ENCODE measurements around the gene DHX34.

The DHX34 gene

GRCh38 chr19:47374876-47375693 is 26.0 kb downstream of the DHX34 start:
- Histone ChIP-seq H3K27me3 (ENCODE audit: insufficient read depth, low read depth, severe bottlenecking) (no peaks in the 10 kb centered on the region), H3K36me3 (peaks cover 91% of the 10 kb centered on the region), H3K4me3 (ENCODE audit: low read depth, low read length) (no peak overlapping the region), H3K9me3 (ENCODE audit: severe bottlenecking) (no peaks in the 10 kb centered on the region), H3K27ac (no peak overlapping the region)
- no peak for DNase-seq
- TF ChIP-seq, protein P1, sequence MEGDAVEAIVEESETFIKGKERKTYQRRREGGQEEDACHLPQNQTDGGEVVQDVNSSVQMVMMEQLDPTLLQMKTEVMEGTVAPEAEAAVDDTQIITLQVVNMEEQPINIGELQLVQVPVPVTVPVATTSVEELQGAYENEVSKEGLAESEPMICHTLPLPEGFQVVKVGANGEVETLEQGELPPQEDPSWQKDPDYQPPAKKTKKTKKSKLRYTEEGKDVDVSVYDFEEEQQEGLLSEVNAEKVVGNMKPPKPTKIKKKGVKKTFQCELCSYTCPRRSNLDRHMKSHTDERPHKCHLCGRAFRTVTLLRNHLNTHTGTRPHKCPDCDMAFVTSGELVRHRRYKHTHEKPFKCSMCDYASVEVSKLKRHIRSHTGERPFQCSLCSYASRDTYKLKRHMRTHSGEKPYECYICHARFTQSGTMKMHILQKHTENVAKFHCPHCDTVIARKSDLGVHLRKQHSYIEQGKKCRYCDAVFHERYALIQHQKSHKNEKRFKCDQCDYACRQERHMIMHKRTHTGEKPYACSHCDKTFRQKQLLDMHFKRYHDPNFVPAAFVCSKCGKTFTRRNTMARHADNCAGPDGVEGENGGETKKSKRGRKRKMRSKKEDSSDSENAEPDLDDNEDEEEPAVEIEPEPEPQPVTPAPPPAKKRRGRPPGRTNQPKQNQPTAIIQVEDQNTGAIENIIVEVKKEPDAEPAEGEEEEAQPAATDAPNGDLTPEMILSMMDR (IDR thresholded peaks at IDR 0.05; ENCODE audit: low read depth, low read length) = no peak

DNA sequence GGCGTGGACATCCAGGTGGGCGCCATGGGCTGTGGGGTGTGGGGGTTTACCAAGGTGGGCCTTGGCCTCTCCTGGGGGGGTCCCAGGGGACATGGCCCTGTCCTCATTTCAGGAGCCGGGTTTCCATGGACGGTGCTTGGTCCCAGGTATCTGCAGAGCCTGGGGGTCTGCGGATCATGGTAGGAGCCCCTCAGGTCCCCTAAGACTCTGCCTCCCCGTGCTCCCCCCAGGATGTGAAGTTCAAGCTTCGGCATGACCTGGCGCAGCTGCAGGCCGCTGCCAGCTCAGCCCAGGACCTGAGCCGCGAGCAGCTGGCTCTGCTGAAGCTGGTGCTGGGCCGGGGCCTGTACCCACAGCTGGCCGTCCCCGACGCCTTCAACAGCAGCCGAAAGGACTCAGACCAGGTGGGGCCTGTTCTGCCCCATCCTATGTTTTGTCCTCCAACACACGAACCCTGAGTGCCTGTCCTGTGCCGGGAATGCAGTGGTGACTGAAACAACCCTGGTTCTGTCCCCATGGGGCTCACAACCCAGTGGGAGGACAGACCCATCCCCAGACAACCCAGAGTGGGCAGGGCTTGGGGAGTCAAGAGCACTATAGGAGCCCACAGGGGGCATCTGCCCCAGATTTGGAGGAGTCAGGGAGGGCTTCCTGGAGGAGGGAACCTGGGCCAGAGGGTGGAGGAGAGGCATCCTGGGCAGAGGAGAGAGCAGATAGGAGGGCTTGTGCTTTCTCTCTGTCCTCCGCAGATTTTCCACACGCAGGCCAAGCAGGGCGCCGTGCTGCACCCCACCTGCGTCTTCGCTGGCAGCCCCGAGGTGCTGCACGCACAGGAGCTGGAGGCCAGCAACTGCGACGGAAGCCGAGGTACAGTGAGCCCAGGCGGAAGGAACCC is 26.8 kb downstream of the DHX34 start:
- no peaks in the 10 kb centered on the region for H3K9me3 ChIP-seq (ENCODE audit: severe bottlenecking)
- no peak for DNase-seq
- TF ChIP-seq, protein P1 (IDR thresholded peaks at IDR 0.05; ENCODE audit: low read depth, low read length) = no peak
- H3K36me3 ChIP-seq = peaks cover 84% of the 10 kb centered on the region
- H3K27ac ChIP-seq = no peak overlapping the region
- H3K4me3 ChIP-seq (ENCODE audit: low read depth, low read length) = no peak overlapping the region
- no peaks in the 10 kb centered on the region for H3K27me3 ChIP-seq (ENCODE audit: insufficient read depth, low read depth, severe bottlenecking)

- no peak overlapping the region for H3K27ac ChIP-seq
- TF ChIP-seq, protein P1 (IDR thresholded peaks at IDR 0.05; ENCODE audit: low read depth, low read length) = no peak
- DNase-seq = no peak
- no peak overlapping the region for H3K4me3 ChIP-seq (ENCODE audit: low read depth, low read length)
- no peaks in the 10 kb centered on the region for H3K27me3 ChIP-seq (ENCODE audit: insufficient read depth, low read depth, severe bottlenecking)
- no peaks in the 10 kb centered on the region for H3K9me3 ChIP-seq (ENCODE audit: severe bottlenecking)
- H3K36me3 ChIP-seq = peaks cover 84% of the 10 kb centered on the region
Observed at GRCh38 chr19:47376589-47377144, 27.6 kb downstream of the DHX34 start.

DNA sequence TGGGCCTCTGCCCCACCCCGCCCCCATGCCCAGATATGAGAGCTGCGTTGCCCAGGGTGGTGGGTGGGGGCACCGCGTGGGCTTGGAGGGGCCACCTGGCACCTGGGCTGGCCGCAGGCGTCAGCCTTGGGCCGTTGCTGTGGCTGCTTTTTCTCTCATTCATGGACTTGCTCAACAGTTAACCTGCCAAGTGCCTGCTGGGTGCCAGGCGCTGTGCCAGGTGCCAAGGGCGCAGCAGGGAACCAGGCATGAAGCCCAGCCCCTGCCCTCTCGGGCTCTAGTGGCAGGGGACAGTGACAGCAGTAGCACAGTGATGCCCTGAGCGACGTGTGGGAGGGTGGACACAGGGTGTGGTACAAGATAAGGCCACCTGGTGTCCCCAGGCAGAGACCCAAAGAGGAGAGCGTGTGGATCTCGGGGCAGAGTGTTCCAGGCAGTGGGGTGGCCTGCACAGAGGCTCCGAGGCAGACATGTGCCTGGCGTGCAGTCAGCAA is 28.1 kb downstream of the DHX34 start:
- H3K36me3 ChIP-seq = peaks cover 85% of the 10 kb centered on the region
- TF ChIP-seq, protein P1 (IDR thresholded peaks at IDR 0.05; ENCODE audit: low read depth, low read length) = no peak
- no peak overlapping the region for H3K27ac ChIP-seq
- H3K27me3 ChIP-seq (ENCODE audit: insufficient read depth, low read depth, severe bottlenecking) = no peaks in the 10 kb centered on the region
- no peak overlapping the region for H3K4me3 ChIP-seq (ENCODE audit: low read depth, low read length)
- no peaks in the 10 kb centered on the region for H3K9me3 ChIP-seq (ENCODE audit: severe bottlenecking)
- no peak for DNase-seq

GRCh38 chr19:47377801-47378200 is 28.7 kb downstream of the DHX34 start:
- Histone ChIP-seq H3K36me3 (peaks cover 81% of the 10 kb centered on the region), H3K9me3 (ENCODE audit: severe bottlenecking) (no peaks in the 10 kb centered on the region), H3K4me3 (ENCODE audit: low read depth, low read length) (no peak overlapping the region), H3K27ac (no peak overlapping the region), H3K27me3 (ENCODE audit: insufficient read depth, low read depth, severe bottlenecking) (no peaks in the 10 kb centered on the region)
- peak; percentile 40 for DNase-seq
- TF ChIP-seq, protein P1 (IDR thresholded peaks at IDR 0.05; ENCODE audit: low read depth, low read length) = peak; percentile 17; the same call in 1 of the 2 replicates

Data from WERI-Rb-1 (cell line).